Erythroblast (primary cell): ENCODE data around the gene MMP13.

ENCODE experiments used
- GATA1 ChIP-seq: IDR thresholded peaks from 2 replicates; pipeline ENCODE4 v1.6.1; 2011; ENCODE audit warnings: low read depth, mild to moderate bottlenecking, control low read depth, low read length, moderate library complexity
- POLR2A ChIP-seq: IDR thresholded peaks from 2 replicates; pipeline ENCODE4 v1.6.1; 2011; ENCODE audit warnings: mild to moderate bottlenecking, low read length

- no peak for TF ChIP-seq POLR2A
- TF ChIP-seq GATA1: no peak
Measured at GRCh38 chr11:102971766-102972165, 16.2 kb upstream of the MMP13 start.
